Subcutaneous abdominal adipose tissue (tissue), 5 donors: Measurements from ENCODE around the gene TXK.

Experiments used
- H3K27ac ChIP-seq: one replicate; pipeline ENCODE4 v1.7.0; 2013; ENCODE audit warnings: low read depth, mild to moderate bottlenecking, inconsistent platforms, low read length, moderate library complexity
- H3K27me3 ChIP-seq, 5 donors: one replicate each; pipeline ENCODE4 v1.7.0; 2013; ENCODE audit warnings: low read length in 5 of 5, inconsistent platforms in 1 of 5; ENCODE audit not compliant: control insufficient read depth in 5 of 5, insufficient read depth in 4 of 5
- H3K36me3 ChIP-seq, 5 donors: one replicate each; pipeline ENCODE4 v1.7.0; 2013; ENCODE audit warnings: low read length in 5 of 5; ENCODE audit not compliant: control insufficient read depth in 5 of 5, insufficient read depth in 5 of 5
- H3K4me1 ChIP-seq, 5 donors: one replicate each; pipeline ENCODE4 v1.7.0; 2013; ENCODE audit warnings: low read length in 5 of 5, mild to moderate bottlenecking in 3 of 5, moderate library complexity in 1 of 5; ENCODE audit not compliant: control insufficient read depth in 5 of 5, insufficient read depth in 5 of 5
- H3K4me3 ChIP-seq, 5 donors: one replicate each; pipeline ENCODE4 v1.7.0; 2013; ENCODE audit warnings: low read length in 5 of 5, low read depth in 1 of 5
- H3K9ac ChIP-seq, 5 donors: one replicate each; pipeline ENCODE4 v1.7.0; 2013; ENCODE audit warnings: low read length in 5 of 5, mild to moderate bottlenecking in 4 of 5, moderate library complexity in 3 of 5
- H3K9me3 ChIP-seq, 5 donors: one replicate each; pipeline ENCODE4 v1.7.0; 2013; ENCODE audit warnings: low read length in 5 of 5; ENCODE audit not compliant: control insufficient read depth in 5 of 5
- donor health status: healthy.
- donor health status: healthy.
- donor health status: healthy.
- donor health status: healthy.
- donor health status: healthy.

Gene TXK

DNA sequence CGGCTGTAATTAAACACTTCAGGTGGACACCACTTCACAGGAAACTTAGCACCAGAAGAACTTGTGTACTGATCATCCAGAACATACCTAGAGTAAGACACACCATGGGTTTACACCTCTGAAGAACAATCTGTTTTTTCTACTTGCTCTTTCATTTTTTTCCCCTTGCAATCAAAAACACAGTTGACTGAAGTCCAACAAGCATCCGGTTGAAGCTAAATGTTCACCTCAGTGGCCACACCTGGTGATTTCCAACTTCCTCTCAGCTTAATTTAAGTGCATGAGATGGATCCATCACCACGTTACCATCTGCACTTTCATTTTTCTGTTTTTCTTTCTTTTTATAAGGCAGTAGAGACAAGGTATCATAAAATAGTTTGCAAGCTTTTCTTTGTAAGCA is 4.9 kb upstream of the TXK start:
- Histone ChIP-seq H3K27ac (no peak overlapping the region), H3K4me3 (no peak overlapping the region), H3K36me3 (peaks cover 4 to 23% (median 5%) of the 10 kb centered on the region in 5 donors), H3K9me3 (no peaks in the 10 kb centered on the region), H3K27me3 (no peaks in the 10 kb centered on the region), H3K9ac (no peak overlapping the region), H3K4me1 (no peaks in the 10 kb centered on the region)

DNA sequence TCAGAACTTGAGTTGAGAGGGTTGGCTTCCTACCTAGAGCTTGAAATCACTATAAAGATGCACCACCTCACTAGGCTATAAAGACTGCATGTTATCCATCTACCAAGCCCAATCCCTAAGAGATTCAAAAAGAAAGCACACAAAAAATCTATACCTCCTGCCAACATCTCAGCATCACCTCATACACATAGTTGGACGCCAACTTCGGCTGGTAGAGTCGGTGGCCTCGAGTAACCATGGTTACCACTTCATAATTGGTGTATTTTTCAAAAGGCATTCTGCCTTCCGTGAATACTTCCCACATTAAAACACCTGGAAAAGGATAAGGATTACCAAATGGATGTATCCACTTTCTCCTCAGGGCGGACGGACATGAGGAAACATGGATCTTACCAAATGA is 4.5 kb upstream of the TXK start:
- no peaks in the 10 kb centered on the region for H3K9me3 ChIP-seq
- H3K4me1 ChIP-seq, result no peaks in the 10 kb centered on the region
- H3K27ac ChIP-seq, result no peak overlapping the region
- H3K36me3 ChIP-seq, result peaks cover 4 to 19% (median 5%) of the 10 kb centered on the region in 5 donors
- no peak overlapping the region for H3K9ac ChIP-seq
- H3K27me3 ChIP-seq, result no peaks in the 10 kb centered on the region
- no peak overlapping the region for H3K4me3 ChIP-seq

DNA sequence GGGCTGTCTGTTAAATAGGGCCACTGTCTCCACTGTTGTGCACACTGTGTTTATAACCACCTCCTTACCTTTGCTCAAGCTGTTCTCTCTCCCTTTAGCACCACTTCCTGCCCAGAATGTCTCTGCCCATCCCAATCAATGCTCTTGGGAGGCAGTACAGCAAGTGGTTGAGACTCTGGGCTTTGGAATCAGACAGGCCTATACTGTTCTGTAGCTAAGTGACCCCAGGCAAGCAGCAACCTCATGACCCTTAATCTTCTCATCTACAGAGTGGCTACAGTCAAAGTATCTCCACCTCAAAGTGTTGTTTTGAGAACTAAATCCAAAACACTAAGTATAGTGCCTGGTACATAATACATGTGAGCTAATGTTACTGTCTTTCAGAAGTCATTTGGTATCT is 3.8 kb upstream of the TXK start:
- H3K4me1 ChIP-seq, result no peaks in the 10 kb centered on the region
- H3K27ac ChIP-seq, result no peak overlapping the region
- H3K36me3 ChIP-seq, result peaks cover 4 to 18% (median 5%) of the 10 kb centered on the region in 5 donors
- no peaks in the 10 kb centered on the region for H3K27me3 ChIP-seq
- H3K9me3 ChIP-seq, result no peaks in the 10 kb centered on the region
- H3K9ac ChIP-seq, result no peak overlapping the region
- no peak overlapping the region for H3K4me3 ChIP-seq

DNA sequence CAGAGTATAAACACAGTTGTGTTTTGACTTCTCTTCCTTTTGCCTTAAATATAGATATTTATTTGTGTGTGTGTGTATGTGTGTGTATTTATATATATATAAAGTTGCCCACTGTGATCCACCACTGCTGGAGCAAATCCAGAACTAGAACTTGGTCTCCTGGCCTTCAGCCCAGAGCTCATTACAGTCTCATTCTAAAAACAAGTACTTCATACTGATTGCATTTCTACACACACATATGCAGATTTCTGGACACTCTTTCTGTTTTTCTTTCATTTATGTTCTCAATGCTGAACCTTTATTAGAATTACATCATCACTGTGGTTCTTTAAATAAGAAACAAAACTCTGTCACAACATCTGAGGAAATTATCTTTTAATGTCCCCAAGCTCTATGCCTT is 381 bp downstream of the TXK start:
- H3K36me3 ChIP-seq, result peaks cover 4 to 14% (median 5%) of the 10 kb centered on the region in 5 donors
- H3K27me3 ChIP-seq, result no peaks in the 10 kb centered on the region
- H3K4me3 ChIP-seq, result no peak overlapping the region
- H3K27ac ChIP-seq, result no peak overlapping the region
- H3K4me1 ChIP-seq, result no peaks in the 10 kb centered on the region
- H3K9ac ChIP-seq, result no peak overlapping the region
- H3K9me3 ChIP-seq, result no peaks in the 10 kb centered on the region

DNA sequence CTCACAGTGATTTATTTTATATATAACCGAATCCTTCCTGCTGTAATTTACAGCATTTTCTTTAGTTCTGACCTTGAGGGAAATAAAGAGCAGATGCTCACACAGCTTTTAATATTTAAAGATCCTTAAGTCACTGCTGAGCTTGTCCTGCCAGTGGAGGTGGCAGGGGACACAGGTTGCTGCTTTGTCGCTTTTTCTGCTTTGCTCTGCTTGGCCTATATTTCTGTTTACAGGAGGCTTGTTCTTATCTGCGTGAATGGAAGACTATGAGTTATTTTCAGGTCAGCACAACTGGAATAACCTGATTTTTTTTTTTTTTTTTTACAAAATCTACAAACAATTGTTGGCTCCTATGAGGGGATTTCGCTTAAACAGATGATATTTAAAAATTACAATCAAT is 2.3 kb downstream of the TXK start:
- Histone ChIP-seq H3K27me3 (no peaks in the 10 kb centered on the region), H3K9ac (no peak overlapping the region), H3K9me3 (no peaks in the 10 kb centered on the region), H3K27ac (no peak overlapping the region), H3K4me3 (no peak overlapping the region), H3K36me3 (peaks cover 4 to 7% (median 4%) of the 10 kb centered on the region in 5 donors), H3K4me1 (peaks cover 0 to 11% (median 8%) of the 10 kb centered on the region in 5 donors)

DNA sequence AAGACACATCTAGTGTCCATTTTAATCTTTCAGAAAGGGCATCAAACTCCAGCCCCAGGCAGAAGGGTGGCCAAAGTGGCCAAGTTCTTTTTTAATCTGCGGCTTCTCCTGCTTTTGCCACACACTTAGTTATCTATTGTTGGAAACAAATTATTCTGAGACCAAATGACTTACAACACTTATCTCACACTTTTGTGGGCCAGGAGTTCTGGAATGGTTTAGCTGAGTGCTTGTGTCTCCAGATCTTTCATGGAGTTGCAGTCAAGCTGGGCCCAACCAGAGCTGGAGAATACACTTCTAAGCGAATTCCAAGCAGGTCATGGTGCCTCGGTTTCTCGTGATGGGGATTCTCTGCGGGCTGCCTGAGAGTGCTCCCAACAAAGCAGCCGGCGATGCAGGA is 4.0 kb downstream of the TXK start:
- H3K27ac ChIP-seq, result no peak overlapping the region
- H3K9ac ChIP-seq, result no peak overlapping the region
- H3K4me1 ChIP-seq, result peaks cover 0 to 11% (median 8%) of the 10 kb centered on the region in 5 donors
- no peak overlapping the region for H3K4me3 ChIP-seq
- no peaks in the 10 kb centered on the region for H3K27me3 ChIP-seq
- H3K36me3 ChIP-seq, result peaks cover 0 to 3% (median 0%) of the 10 kb centered on the region in 5 donors
- no peaks in the 10 kb centered on the region for H3K9me3 ChIP-seq

DNA sequence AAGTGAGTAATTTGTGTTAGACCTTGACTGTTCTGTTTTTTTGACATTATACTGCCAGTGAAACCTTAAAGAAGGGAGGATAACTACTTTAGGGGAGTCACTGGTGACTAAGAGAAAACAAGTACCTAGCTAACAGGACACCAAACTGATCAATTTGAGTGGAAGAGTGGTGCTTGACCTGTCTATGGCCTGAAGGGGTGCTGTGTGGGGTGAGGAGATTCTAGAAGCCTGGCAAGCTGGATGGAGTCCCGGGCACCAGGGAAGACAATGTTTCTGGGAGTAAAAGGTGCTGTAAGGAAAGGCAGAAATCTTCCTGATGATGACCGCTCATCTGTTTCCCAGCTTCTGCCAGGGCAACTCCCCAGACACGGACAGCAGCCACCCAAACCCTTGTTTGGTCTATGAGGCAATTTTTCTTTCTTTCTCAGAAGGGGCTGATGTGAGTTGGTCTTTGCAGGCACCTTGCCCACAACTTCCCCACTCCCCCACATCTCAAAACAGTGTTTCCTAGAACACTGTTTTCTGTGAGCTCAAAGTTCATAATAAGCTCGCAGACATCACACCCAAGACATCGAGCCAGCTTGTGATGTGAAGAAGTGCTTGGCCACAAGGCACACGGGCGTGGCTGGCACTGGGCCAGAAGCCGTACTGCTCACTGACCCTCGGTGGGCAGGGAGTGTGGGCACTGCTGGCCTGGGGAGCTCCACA is 4.6 kb downstream of the TXK start:
- no peaks in the 10 kb centered on the region for H3K36me3 ChIP-seq
- H3K4me1 ChIP-seq, result peaks cover 0 to 11% (median 8%) of the 10 kb centered on the region in 5 donors
- H3K27me3 ChIP-seq, result no peaks in the 10 kb centered on the region
- H3K9ac ChIP-seq, result no peak overlapping the region
- no peak overlapping the region for H3K27ac ChIP-seq
- H3K9me3 ChIP-seq, result no peaks in the 10 kb centered on the region
- no peak overlapping the region for H3K4me3 ChIP-seq

DNA sequence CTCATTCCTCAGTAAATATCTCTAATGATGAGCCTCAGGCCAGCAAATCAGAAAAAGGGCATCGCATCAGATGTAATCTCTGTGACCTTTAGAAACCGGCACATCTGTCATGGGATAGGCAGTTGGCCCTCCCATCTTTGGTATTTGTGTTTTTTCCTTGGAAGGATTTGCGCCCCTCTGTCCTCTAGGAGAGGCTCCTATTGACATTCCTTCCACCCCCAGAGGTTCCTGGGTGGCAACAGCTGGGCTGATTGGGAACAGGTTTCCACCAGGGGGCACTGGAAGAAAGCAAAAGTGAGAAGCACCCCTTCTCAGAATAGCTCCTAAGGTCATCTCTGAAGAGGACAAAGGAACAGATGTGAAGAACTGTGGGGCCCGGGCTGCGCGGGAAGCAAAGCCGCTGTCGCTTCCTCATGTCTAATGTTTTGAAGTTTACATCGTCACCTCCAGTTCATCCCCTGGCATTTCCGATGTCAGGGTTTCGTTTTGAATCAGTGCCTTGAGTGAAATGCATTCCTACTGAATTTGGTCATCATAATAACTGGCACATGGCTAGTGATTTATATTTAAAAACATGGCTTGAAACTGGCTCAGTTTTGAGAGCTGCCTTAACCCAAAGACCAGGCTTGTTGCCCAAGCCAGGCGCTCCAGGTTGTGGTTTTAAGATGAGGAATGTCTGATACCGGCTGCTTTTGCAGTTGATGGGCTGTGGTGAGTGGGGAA is 6.2 kb downstream of the TXK start:
- H3K9ac ChIP-seq, result peak overlapping the region in 1 of 5 donors; percentile 12
- H3K27me3 ChIP-seq, result peaks cover 0 to 6% (median 0%) of the 10 kb centered on the region in 5 donors
- H3K4me1 ChIP-seq, result peaks cover 0 to 11% (median 8%) of the 10 kb centered on the region in 5 donors
- H3K4me3 ChIP-seq, result peak overlapping the region in 3 of 5 donors; percentile 36 to 38 (median 38)
- no peak overlapping the region for H3K27ac ChIP-seq
- no peaks in the 10 kb centered on the region for H3K9me3 ChIP-seq
- H3K36me3 ChIP-seq, result no peaks in the 10 kb centered on the region

DNA sequence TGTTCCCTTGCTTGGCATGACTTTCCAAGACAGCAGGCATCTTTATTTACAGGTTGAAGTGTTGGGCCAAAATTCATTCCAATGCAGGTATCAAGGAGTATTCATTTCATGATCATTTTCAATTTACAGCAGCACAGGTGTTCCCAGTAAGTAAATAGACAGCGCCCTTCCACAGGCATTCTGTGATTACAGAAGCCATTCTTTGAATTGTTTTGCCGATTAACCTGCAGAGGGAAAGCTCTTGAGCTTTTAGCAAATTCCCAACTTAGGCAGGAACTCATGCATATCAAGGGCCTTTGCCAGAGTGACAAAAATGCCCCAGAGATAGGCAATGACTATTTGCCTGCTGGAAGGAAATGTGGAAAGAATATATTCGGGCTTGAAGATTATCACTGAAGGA is 6.8 kb downstream of the TXK start:
- Histone ChIP-seq H3K4me1 (peaks cover 0 to 11% (median 8%) of the 10 kb centered on the region in 5 donors), H3K9me3 (no peaks in the 10 kb centered on the region), H3K27ac (no peak overlapping the region), H3K36me3 (no peaks in the 10 kb centered on the region), H3K4me3 (no peak overlapping the region), H3K9ac (peak overlapping the region in 1 of 5 donors; percentile 12), H3K27me3 (peaks cover 0 to 6% (median 0%) of the 10 kb centered on the region in 5 donors)

DNA sequence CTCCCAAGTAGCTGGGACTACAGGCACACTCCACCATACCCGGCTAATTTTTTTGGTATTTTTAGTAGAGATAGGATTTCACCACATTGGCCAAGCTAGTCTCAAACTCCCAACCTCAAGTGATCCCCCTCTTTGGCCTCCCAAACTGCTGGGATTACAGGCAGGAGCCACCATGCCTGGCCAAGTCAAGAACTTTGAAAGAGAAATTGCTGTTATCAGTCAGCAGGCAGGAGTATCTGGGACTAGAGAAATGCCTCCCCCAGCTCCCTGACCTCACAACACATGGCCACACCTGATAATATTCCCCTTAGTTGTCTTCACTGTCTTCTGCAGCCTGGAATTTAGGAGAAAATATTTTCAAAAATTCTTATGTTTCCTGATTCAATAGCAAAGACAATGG is 7.4 kb downstream of the TXK start:
- Histone ChIP-seq H3K9ac (no peak overlapping the region), H3K4me1 (peaks cover 0 to 11% (median 8%) of the 10 kb centered on the region in 5 donors), H3K27me3 (peaks cover 0 to 6% (median 0%) of the 10 kb centered on the region in 5 donors), H3K9me3 (no peaks in the 10 kb centered on the region), H3K27ac (no peak overlapping the region), H3K36me3 (no peaks in the 10 kb centered on the region), H3K4me3 (no peak overlapping the region)
